Progenitor cell of endocrine pancreas (in vitro differentiated cells): ENCODE measurements around the gene CCDC170. TPM values are rescaled to one million over a fixed set of nuclear protein-coding genes. Genes with fewer than 3 reads are reported as not detected.

Experiments used
- DNase-seq: peaks from one replicate; pipeline ENCODE4 v3.0.0; 2021; ENCODE audit warnings: low spot score; ENCODE audit not compliant: unreplicated experiment
- H3K27ac Mint-ChIP-seq: 2 replicates; pipeline ENCODE4 v1.8.0; 2021; ENCODE audit warnings: mild to moderate bottlenecking, moderate library complexity, mixed read lengths
- H3K27me3 Mint-ChIP-seq: 2 replicates; pipeline ENCODE4 v1.8.0; 2021; ENCODE audit warnings: mixed read lengths
- H3K36me3 Mint-ChIP-seq: 2 replicates; pipeline ENCODE4 v1.8.0; 2022; ENCODE audit warnings: mixed read lengths; ENCODE audit not compliant: insufficient read depth
- H3K4me1 Mint-ChIP-seq: 2 replicates; pipeline ENCODE4 v1.8.0; 2021; ENCODE audit warnings: low read depth, mixed read lengths
- H3K4me3 Mint-ChIP-seq: 2 replicates; pipeline ENCODE4 v1.8.0; 2021; ENCODE audit warnings: low read depth, mild to moderate bottlenecking, moderate library complexity, mixed read lengths
- H3K9me3 Mint-ChIP-seq: 2 replicates; pipeline ENCODE4 v1.8.0; 2021; ENCODE audit warnings: low read depth, mixed read lengths
- CTCF ChIP-seq: fragments of 200-600 bp; sonication (generic); IDR thresholded peaks from one replicate; pipeline ENCODE4 v1.5.0; 2021; ENCODE audit warnings: antibody characterized with exemption, mild to moderate bottlenecking; ENCODE audit not compliant: unreplicated experiment
- total RNA-seq: library from RNA; stranded (reverse); gene quantifications from 2 replicates; pipeline ENCODE4 v1.2.1, GENCODE V29; 2021

Gene CCDC170
- total RNA-seq, 1 donor from 2014 or later, result not detected

GRCh38 chr6:151464702-151465101 lies 29.1 kb upstream of the CCDC170 start:
- DNase-seq, result no peak
- Mint-ChIP-seq H3K27me3 (no peaks in the 10 kb centered on the region), H3K36me3 (peaks cover 31% of the 10 kb centered on the region), H3K4me1 (peaks cover 26% of the 10 kb centered on the region), H3K4me3 (no peak overlapping the region), H3K27ac (no peak overlapping the region), H3K9me3 (no peaks in the 10 kb centered on the region)
- no peak for TF ChIP-seq CTCF

- DNase-seq, result no peak
- no peak overlapping the region for H3K4me3 Mint-ChIP-seq
These were observed 17.9 kb upstream of the CCDC170 start for GRCh38 chr6:151475653-151476523.

GRCh38 chr6:151477726-151478125 lies 16.1 kb upstream of the CCDC170 start:
- Mint-ChIP-seq H3K36me3 (no peaks in the 10 kb centered on the region), H3K27ac (no peak overlapping the region), H3K27me3 (no peaks in the 10 kb centered on the region), H3K4me3 (no peak overlapping the region), H3K4me1 (no peaks in the 10 kb centered on the region), H3K9me3 (no peaks in the 10 kb centered on the region)
- DNase-seq, result no peak
- TF ChIP-seq CTCF, result no peak

More at GRCh38 chr6:151475653-151476523, 17.9 kb upstream of the CCDC170 start:
- TF ChIP-seq CTCF, result peak; percentile 84
- H3K27ac Mint-ChIP-seq, result no peak overlapping the region
- no peaks in the 10 kb centered on the region for H3K27me3 Mint-ChIP-seq
- no peaks in the 10 kb centered on the region for H3K9me3 Mint-ChIP-seq
- no peaks in the 10 kb centered on the region for H3K36me3 Mint-ChIP-seq
- no peaks in the 10 kb centered on the region for H3K4me1 Mint-ChIP-seq

- no peak for TF ChIP-seq CTCF
- H3K4me3 Mint-ChIP-seq, result no peak overlapping the region
- no peaks in the 10 kb centered on the region for H3K9me3 Mint-ChIP-seq
- no peak overlapping the region for H3K27ac Mint-ChIP-seq
- no peaks in the 10 kb centered on the region for H3K4me1 Mint-ChIP-seq
- no peak for DNase-seq
- H3K27me3 Mint-ChIP-seq, result no peaks in the 10 kb centered on the region
- no peaks in the 10 kb centered on the region for H3K36me3 Mint-ChIP-seq
These were observed 15.1 kb upstream of the CCDC170 start for GRCh38 chr6:151478670-151479069.

GRCh38 chr6:151481786-151482185 lies 12.0 kb upstream of the CCDC170 start:
- Mint-ChIP-seq H3K36me3 (no peaks in the 10 kb centered on the region), H3K9me3 (no peaks in the 10 kb centered on the region), H3K27ac (no peak overlapping the region), H3K4me1 (peaks cover 5% of the 10 kb centered on the region), H3K4me3 (no peak overlapping the region), H3K27me3 (no peaks in the 10 kb centered on the region)
- DNase-seq, result no peak
- no peak for TF ChIP-seq CTCF
